IMR-90 (cell line): Measurements from ENCODE around the gene RMI2. TPM values are rescaled to one million over a fixed set of nuclear protein-coding genes. Genes with fewer than 3 reads are reported as not detected.

Experiments used
- ATAC-seq: fragments of 200-7000 bp; cut with Tn5 transposase; 2 replicates; pipeline ENCODE4 v1.9.1; 2020; ENCODE audit warnings: low read depth, mild to moderate bottlenecking, moderate library complexity
- BruUV-seq: library from RNA; stranded (reverse); fragments of 400-500 nt; replicated peaks from 2 replicates; lab custom pipeline; 2021; lab: Mats Ljungman, UMichigan
- CTCF ChIA-PET: fragments of 300-600 bp; formaldehyde crosslinking; extraction: SDS; loops from one replicate; lab custom pipeline; 2021; ENCODE audit warnings: antibody characterized with exemption; lab: Yijun Ruan, JAX
- POLR2A ChIA-PET: fragments of 300-600 bp; sonication (Branson Sonifier 250); formaldehyde crosslinking; loops from one replicate; lab custom pipeline; 2022; ENCODE audit warnings: antibody characterized with exemption; ENCODE audit not compliant: unreplicated experiment; lab: Charles Lee
- DNase-seq: peaks from one replicate; pipeline ENCODE4 v3.0.0; 2013
- H2AFZ ChIP-seq: replicated peaks from 2 replicates; pipeline ENCODE3; 2013; ENCODE audit warnings: low read length, mild to moderate bottlenecking; ENCODE audit not compliant: poor library complexity
- H2AK5ac ChIP-seq: 2 replicates; pipeline ENCODE4 v1.6.1; 2013; ENCODE audit warnings: low read depth, low read length, inconsistent platforms
- H2AK9ac ChIP-seq: replicated peaks from 2 replicates; pipeline ENCODE3; 2013; ENCODE audit warnings: mild to moderate bottlenecking, low read depth, low read length, moderate library complexity; ENCODE audit not compliant: poor library complexity
- H2BK120ac ChIP-seq: 2 replicates; pipeline ENCODE4 v1.6.1; 2013; ENCODE audit warnings: low read depth, low read length, inconsistent platforms
- H2BK15ac ChIP-seq: 3 replicates; pipeline ENCODE4 v1.6.1; 2013; ENCODE audit warnings: low read depth, low read length, inconsistent platforms
- H2BK20ac ChIP-seq: 2 replicates; pipeline ENCODE4 v1.6.1; 2013; ENCODE audit warnings: low read depth, mild to moderate bottlenecking, inconsistent platforms, low read length, moderate library complexity
- H2BK5ac ChIP-seq: 2 replicates; pipeline ENCODE4 v1.6.1; 2013; ENCODE audit warnings: mild to moderate bottlenecking, low read depth, low read length, inconsistent platforms; ENCODE audit not compliant: poor library complexity, severe bottlenecking
- H3K14ac ChIP-seq: replicated peaks from 2 replicates; pipeline ENCODE4 v1.6.1; 2013; ENCODE audit warnings: low read depth, low read length, inconsistent platforms
- H3K18ac ChIP-seq: 2 replicates; pipeline ENCODE4 v1.6.1; 2013; ENCODE audit warnings: low read depth, low read length, control low read depth
- H3K23ac ChIP-seq: 2 replicates; pipeline ENCODE4 v1.6.1; 2013; ENCODE audit warnings: low read depth, low read length, inconsistent platforms
- H3K27ac ChIP-seq: 2 replicates; pipeline ENCODE4 v1.5.1; 2013; ENCODE audit warnings: mild to moderate bottlenecking, control low read depth, low read length; ENCODE audit not compliant: insufficient read depth
- H3K27me3 ChIP-seq: 2 replicates; pipeline ENCODE4 v1.6.1; 2013; ENCODE audit warnings: low read length; ENCODE audit not compliant: control insufficient read depth, insufficient read depth
- H3K36me3 ChIP-seq: 2 replicates; pipeline ENCODE4 v1.6.1; 2013; ENCODE audit warnings: low read length, mixed read lengths; ENCODE audit not compliant: control insufficient read depth, insufficient read depth
- H3K4ac ChIP-seq: 2 replicates; pipeline ENCODE4 v1.6.1; 2013; ENCODE audit warnings: low read depth, low read length, inconsistent platforms
- H3K4me1 ChIP-seq: 2 replicates; pipeline ENCODE4 v1.6.1; 2013; ENCODE audit warnings: low read length, mixed read lengths; ENCODE audit not compliant: control insufficient read depth, insufficient read depth
- H3K4me2 ChIP-seq: 2 replicates; pipeline ENCODE4 v1.6.1; 2013; ENCODE audit warnings: low read depth, mild to moderate bottlenecking, control low read depth, low read length, moderate library complexity
- H3K4me3 ChIP-seq: 2 replicates; pipeline ENCODE4 v1.5.1; 2013; ENCODE audit warnings: low read depth, mild to moderate bottlenecking, control low read depth, low read length, moderate library complexity; ENCODE audit not compliant: insufficient read depth
- H3K56ac ChIP-seq: 2 replicates; pipeline ENCODE4 v1.6.1; 2013; ENCODE audit warnings: low read length, inconsistent platforms; ENCODE audit not compliant: insufficient read depth; ENCODE audit errors: extremely low read depth
- H3K79me1 ChIP-seq, 2 experiments: 2 replicates each; pipeline ENCODE4 v1.6.1; 2013; ENCODE audit warnings: low read length in 2 of 2, inconsistent platforms in 1 of 2, low read depth in 1 of 2
- H3K9ac ChIP-seq: 2 replicates; pipeline ENCODE4 v1.6.1; 2013; ENCODE audit warnings: low read depth, low read length, control low read depth
- H3K9me1 ChIP-seq: 2 replicates; pipeline ENCODE4 v1.6.1; 2013; ENCODE audit warnings: low read length, inconsistent platforms; ENCODE audit not compliant: insufficient read depth
- H3K9me3 ChIP-seq: 2 replicates; pipeline ENCODE4 v1.6.1; 2013; ENCODE audit warnings: low read length; ENCODE audit not compliant: control insufficient read depth, insufficient read depth
- H4K20me1 ChIP-seq: 2 replicates; pipeline ENCODE4 v1.6.1; 2013; ENCODE audit warnings: low read length, inconsistent platforms; ENCODE audit not compliant: insufficient read depth
- H4K5ac ChIP-seq: 2 replicates; pipeline ENCODE4 v1.6.1; 2013; ENCODE audit warnings: mild to moderate bottlenecking, low read depth, low read length, control low read depth
- H4K8ac ChIP-seq, 2 experiments: 2 replicates each; pipeline ENCODE4 v1.6.1; 2013; ENCODE audit warnings: low read depth in 2 of 2, low read length in 2 of 2, control low read depth in 1 of 2, inconsistent platforms in 1 of 2
- H4K91ac ChIP-seq: 2 replicates; pipeline ENCODE4 v1.6.1; 2013; ENCODE audit warnings: low read depth, low read length, inconsistent platforms; ENCODE audit not compliant: insufficient read depth
- BHLHE40 ChIP-seq: fragments of 150-350 bp; IDR thresholded peaks from 2 replicates; pipeline ENCODE4 v1.6.1; 2016; ENCODE audit warnings: mild to moderate bottlenecking, low read depth, low read length
- CTCF ChIP-seq: conservative IDR thresholded peaks from 2 replicates; pipeline ENCODE4 v1.5.1; 2012; ENCODE audit warnings: mild to moderate bottlenecking, low read depth, low read length, improper control_type of control experiment
- MAZ ChIP-seq: IDR thresholded peaks from 2 replicates; pipeline ENCODE4 v1.6.1; 2012; ENCODE audit warnings: low read depth, mild to moderate bottlenecking, low read length, improper control_type of control experiment, moderate library complexity, borderline replicate concordance
- NFE2L2 ChIP-seq: fragments of 150-350 bp; IDR thresholded peaks from 2 replicates; pipeline ENCODE4 v1.6.1; 2016; ENCODE audit warnings: low read depth, mild to moderate bottlenecking, low read length
- RAD21 ChIP-seq: IDR thresholded peaks from 2 replicates; pipeline ENCODE4 v1.6.1; 2012; ENCODE audit warnings: low read length, improper control_type of control experiment
- WGBS, 2 experiments: methylation state at CpG; one replicate each; pipeline versions ENCODE4 v1.1.5 to v1.1.7; 2013; ENCODE audit warnings: missing lambda C conversion rate in 2 of 2; ENCODE audit not compliant: insufficient read length in 1 of 2; ENCODE audit errors: extremely low coverage in 2 of 2; 5-methylcytosine and 5-hydroxymethylcytosine counted together
- dilution Hi-C: fragments of 300-500 bp; cut with HindIII; formaldehyde crosslinking; loops from one replicate; pipeline ENCODE4 v1.14.3; 2018; ENCODE audit warnings: low sequenced_read_pairs; ENCODE audit not compliant: unreplicated experiment
- in situ Hi-C: fragments of 300-500 bp; cut with MboI; formaldehyde crosslinking; loops from 3 replicates; pipeline ENCODE4 v1.14.3; 2019; ENCODE audit warnings: low sequenced_read_pairs, inconsistent platforms, mixed read lengths
- intact Hi-C: fragments of 100-400 bp; cut with micrococcal nuclease; formaldehyde crosslinking; loops from 2 replicates; pipeline ENCODE4 v1.10.0; 2022
- polyA plus RNA-seq, 3 experiments: library from polyadenylated mRNA; depleted of rRNA; stranded (reverse); fragments of >200 nt; gene quantifications; 2 replicates each; pipeline ENCODE4 v1.2.3, GENCODE V29; 2012; ENCODE audit warnings: low replicate concordance in 1 of 3
- total RNA-seq: library from RNA; depleted of rRNA; stranded (reverse); fragments of >200 nt; gene quantifications from 2 replicates; pipeline ENCODE4 v1.2.3, GENCODE V29; 2012

The RMI2 gene
- total and polyA plus RNA-seq, 2 of the 4 experiments (the other 2 are of a cell fraction), result 3.2 to 5.6 TPM

GRCh38 chr16:11315510-11315909 is 29.7 kb upstream of the RMI2 start:
- intact Hi-C loops (no loop called here), dilution Hi-C loops (no loop called here), in situ Hi-C loops (no loop called here)
- H3K9me1 ChIP-seq, result peaks cover 20% of the 10 kb centered on the region
- no peak; the same call in 1 of the 2 replicates for ATAC-seq
- H2AFZ ChIP-seq, result peak overlapping the region; percentile 19
- H4K20me1 ChIP-seq, result no peaks in the 10 kb centered on the region
- no peak overlapping the region for H4K5ac ChIP-seq
- no peaks in the 10 kb centered on the region for H3K36me3 ChIP-seq
- H3K27ac ChIP-seq, result no peak overlapping the region
- H3K56ac ChIP-seq, result no peak overlapping the region
- BruUV-seq, result no TSS peak
- peaks cover 22% of the 10 kb centered on the region for H3K4me1 ChIP-seq
- H3K9me3 ChIP-seq, result no peaks in the 10 kb centered on the region
- H3K4ac ChIP-seq, result peak overlapping the region; percentile 93; the same call in 1 of the 2 replicates
- no peaks in the 10 kb centered on the region for H3K27me3 ChIP-seq
- H2AK5ac ChIP-seq, result peak overlapping the region; percentile 99
- H4K91ac ChIP-seq, result peak overlapping the region; percentile 89
- H4K8ac ChIP-seq, result peak overlapping the region; percentile 64 to 79; a peak in 2 of 4 replicates
- H2BK20ac ChIP-seq, result peak overlapping the region; percentile 96; the same call in 1 of the 2 replicates
- H3K18ac ChIP-seq, result no peak overlapping the region
- H3K9ac ChIP-seq, result no peak overlapping the region
- 7% methylated on average over 3 of the region's 13 CpGs; no CpG with 5 or more reads in 1 of the 2 experiments for WGBS, 2 experiments
- peak; percentile 68 for DNase-seq
- 0 out of 2 replicates have a peak overlapping the region, but pooled peaks have one; percentile 63 for H3K23ac ChIP-seq
- ChIA-PET POLR2A (no interaction called here), CTCF (no interaction called here)
- peak overlapping the region; percentile 99 for H2BK120ac ChIP-seq
- H3K79me1 ChIP-seq, result peaks cover 0 to 5% of the 10 kb centered on the region in 2 experiments; a peak in 2 of 4 replicates
- peak overlapping the region; percentile 98; the same call in 1 of the 3 replicates for H2BK15ac ChIP-seq
- peak overlapping the region; percentile 58 for H2AK9ac ChIP-seq
- H3K4me3 ChIP-seq, result no peak overlapping the region
- peak overlapping the region; percentile 47; the same call in 1 of the 2 replicates for H3K14ac ChIP-seq
- H2BK5ac ChIP-seq, result no peak overlapping the region
- TF ChIP-seq CTCF, result 0 out of 2 replicates have a peak, but pooled peaks have one; percentile 9
- TF ChIP-seq MAZ, result no peak
- 0 out of 2 replicates have a peak, but pooled peaks have one; percentile 10 for TF ChIP-seq BHLHE40
- TF ChIP-seq RAD21, result 0 out of 2 replicates have a peak, but pooled peaks have one; percentile 3
- TF ChIP-seq NFE2L2, result no peak
- H3K4me2 ChIP-seq, result no peak overlapping the region
